ENCODE results near the gene POP5.

GRCh38 chr12:120573560-120573959, 7.6 kb downstream of the POP5 start:
- no peak for TF ChIP-seq CTCF (IDR thresholded peaks at IDR 0.05)
- TF ChIP-seq ZFX (IDR thresholded peaks at IDR 0.05; ENCODE audit: borderline replicate concordance) = no peak
